ENCODE measurements around the gene SETBP1.

SETBP1 gene

DNA sequence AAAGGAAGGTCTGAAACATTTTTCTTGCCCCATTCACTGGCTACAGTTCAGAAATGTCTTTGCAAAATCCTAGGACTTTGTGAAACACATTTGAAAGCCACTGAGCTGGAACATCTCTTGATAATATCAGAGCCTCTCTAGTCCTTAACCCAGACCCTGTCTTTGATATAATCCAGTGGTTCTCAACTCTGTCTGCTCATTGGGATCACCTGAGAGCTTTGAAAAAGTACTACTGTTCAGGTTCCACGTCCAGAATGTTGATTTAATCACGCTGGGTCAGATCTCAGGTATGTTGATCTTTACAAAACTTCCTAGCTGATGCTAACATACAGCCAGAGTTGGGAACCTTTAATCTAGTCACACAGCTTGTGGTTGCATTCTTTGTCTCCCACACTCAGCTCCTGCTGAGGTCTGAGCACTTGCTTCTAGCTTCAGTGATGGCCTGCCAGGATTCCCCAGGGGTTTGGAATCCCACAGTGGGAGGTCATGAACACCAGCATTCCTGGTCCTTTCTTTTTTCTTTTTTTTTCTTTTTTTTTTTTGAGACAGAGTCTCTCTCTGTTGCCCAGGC, 262.7 kb downstream of the SETBP1 start:
- in situ Hi-C loops (cut with HindIII; ENCODE audit: low pct_ligation_motif_present, low sequenced_read_pairs): no loop called here
- H3K27me3 ChIP-seq (replicated peaks): no peaks in the 10 kb centered on the region
- DNase-seq: peak; percentile 81
- TF ChIP-seq, protein P1, sequence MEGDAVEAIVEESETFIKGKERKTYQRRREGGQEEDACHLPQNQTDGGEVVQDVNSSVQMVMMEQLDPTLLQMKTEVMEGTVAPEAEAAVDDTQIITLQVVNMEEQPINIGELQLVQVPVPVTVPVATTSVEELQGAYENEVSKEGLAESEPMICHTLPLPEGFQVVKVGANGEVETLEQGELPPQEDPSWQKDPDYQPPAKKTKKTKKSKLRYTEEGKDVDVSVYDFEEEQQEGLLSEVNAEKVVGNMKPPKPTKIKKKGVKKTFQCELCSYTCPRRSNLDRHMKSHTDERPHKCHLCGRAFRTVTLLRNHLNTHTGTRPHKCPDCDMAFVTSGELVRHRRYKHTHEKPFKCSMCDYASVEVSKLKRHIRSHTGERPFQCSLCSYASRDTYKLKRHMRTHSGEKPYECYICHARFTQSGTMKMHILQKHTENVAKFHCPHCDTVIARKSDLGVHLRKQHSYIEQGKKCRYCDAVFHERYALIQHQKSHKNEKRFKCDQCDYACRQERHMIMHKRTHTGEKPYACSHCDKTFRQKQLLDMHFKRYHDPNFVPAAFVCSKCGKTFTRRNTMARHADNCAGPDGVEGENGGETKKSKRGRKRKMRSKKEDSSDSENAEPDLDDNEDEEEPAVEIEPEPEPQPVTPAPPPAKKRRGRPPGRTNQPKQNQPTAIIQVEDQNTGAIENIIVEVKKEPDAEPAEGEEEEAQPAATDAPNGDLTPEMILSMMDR (IDR thresholded peaks at IDR 0.05; ENCODE audit: low read depth, low read length, missing control alignments): no peak
- H3K4me3 ChIP-seq (ENCODE audit: low read depth, low read length): no peak overlapping the region
- H3K27ac ChIP-seq: no peak overlapping the region
- no peaks in the 10 kb centered on the region for H3K36me3 ChIP-seq (replicated peaks)

- no peaks in the 10 kb centered on the region for H3K36me3 ChIP-seq (replicated peaks)
- in situ Hi-C loops (cut with HindIII; ENCODE audit: low pct_ligation_motif_present, low sequenced_read_pairs): no loop called here
- TF ChIP-seq, protein P1 (IDR thresholded peaks at IDR 0.05; ENCODE audit: low read depth, low read length, missing control alignments): no peak
- H3K27me3 ChIP-seq (replicated peaks): no peaks in the 10 kb centered on the region
- DNase-seq: no peak
- H3K27ac ChIP-seq: no peak overlapping the region
- no peak overlapping the region for H3K4me3 ChIP-seq (ENCODE audit: low read depth, low read length)
Measured at GRCh38 chr18:44944461-44944860, 263.8 kb downstream of the SETBP1 start.

DNA sequence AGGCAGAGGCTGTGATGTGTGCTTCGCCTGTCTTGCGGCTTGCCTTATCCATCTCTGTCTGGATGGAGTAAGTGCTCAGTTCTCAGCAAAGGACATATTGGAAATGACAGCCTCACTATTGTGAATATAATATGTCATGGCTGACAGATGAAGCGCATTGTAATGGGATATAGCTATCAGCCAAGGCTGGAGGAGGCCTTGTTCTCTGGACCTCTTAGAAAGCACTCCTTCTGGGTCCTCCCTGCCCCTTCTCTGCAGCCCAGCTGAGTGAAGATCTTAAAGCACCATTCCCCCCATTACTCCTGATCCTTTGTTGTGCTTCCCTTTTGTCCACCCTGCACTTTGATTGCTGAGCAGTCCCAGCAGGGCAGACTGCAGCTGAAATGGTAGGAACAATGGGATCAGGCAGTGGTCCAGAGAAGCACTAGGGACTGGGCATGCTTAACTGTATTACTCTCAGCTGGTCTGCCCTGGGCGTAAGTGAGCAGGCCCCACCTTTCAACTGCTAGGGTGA, 265.3 kb downstream of the SETBP1 start:
- no peak overlapping the region for H3K4me3 ChIP-seq (ENCODE audit: low read depth, low read length)
- H3K36me3 ChIP-seq (replicated peaks): no peaks in the 10 kb centered on the region
- no peak for DNase-seq
- H3K27ac ChIP-seq: no peak overlapping the region
- in situ Hi-C loops (cut with HindIII; ENCODE audit: low pct_ligation_motif_present, low sequenced_read_pairs): no loop called here
- TF ChIP-seq, protein P1 (IDR thresholded peaks at IDR 0.05; ENCODE audit: low read depth, low read length, missing control alignments): no peak
- no peaks in the 10 kb centered on the region for H3K27me3 ChIP-seq (replicated peaks)

DNA sequence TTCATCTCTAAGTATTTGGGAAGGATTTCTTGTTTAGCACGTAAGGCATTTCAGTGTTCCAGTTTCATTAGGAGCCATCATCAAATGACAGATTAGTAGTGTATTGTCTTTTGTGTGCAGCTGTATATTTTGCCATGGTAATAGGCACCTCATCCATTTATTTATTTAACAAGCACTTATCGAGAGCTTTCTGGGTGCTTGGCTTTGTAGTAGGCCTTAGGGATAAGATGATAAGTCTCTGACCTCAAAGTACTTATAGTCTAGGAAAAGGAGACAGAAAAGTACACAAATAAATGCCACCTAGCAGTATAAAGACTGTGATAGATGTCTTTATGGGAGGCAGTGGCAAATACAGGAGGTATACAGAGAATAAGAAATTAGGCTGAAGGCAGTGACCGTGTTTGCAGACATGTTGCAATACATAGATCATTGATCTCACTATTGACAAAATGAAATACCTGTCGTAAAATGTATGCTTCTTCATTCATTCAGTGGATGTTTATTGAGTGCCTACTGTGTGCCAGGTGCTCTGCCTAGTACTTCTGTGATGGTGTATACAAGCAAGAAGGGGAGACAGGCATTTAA, 265.9 kb downstream of the SETBP1 start:
- in situ Hi-C loops (cut with HindIII; ENCODE audit: low pct_ligation_motif_present, low sequenced_read_pairs): no loop called here
- H3K36me3 ChIP-seq (replicated peaks): no peaks in the 10 kb centered on the region
- TF ChIP-seq, protein P1 (IDR thresholded peaks at IDR 0.05; ENCODE audit: low read depth, low read length, missing control alignments): no peak
- no peak overlapping the region for H3K4me3 ChIP-seq (ENCODE audit: low read depth, low read length)
- no peak overlapping the region for H3K27ac ChIP-seq
- no peak for DNase-seq
- no peaks in the 10 kb centered on the region for H3K27me3 ChIP-seq (replicated peaks)

- no peak for DNase-seq
- no peak overlapping the region for H3K27ac ChIP-seq
- TF ChIP-seq, protein P1 (IDR thresholded peaks at IDR 0.05; ENCODE audit: low read depth, low read length, missing control alignments): no peak
- H3K27me3 ChIP-seq (replicated peaks): no peaks in the 10 kb centered on the region
- no peaks in the 10 kb centered on the region for H3K36me3 ChIP-seq (replicated peaks)
- no peak overlapping the region for H3K4me3 ChIP-seq (ENCODE audit: low read depth, low read length)
- in situ Hi-C loops (cut with HindIII; ENCODE audit: low pct_ligation_motif_present, low sequenced_read_pairs): no loop called here
Measured at GRCh38 chr18:44949967-44950366, 269.3 kb downstream of the SETBP1 start.
